Astrocyte (in vitro differentiated cells and primary cell): ENCODE results near the gene C12orf57. TPM values are rescaled to one million over a fixed set of nuclear protein-coding genes. Genes with fewer than 3 reads are reported as not detected.
A peak's percentile ranks its signal among the peaks of the same experiment; 100 is the strongest.

Source experiments
- DNase-seq: peaks from one replicate; pipeline ENCODE4 v3.0.0-alpha.2; 2010; ENCODE audit warnings: low read depth
- FAIRE-seq: peaks from 2 replicates; lab custom pipeline; 2011; peaks lifted over from hg19 to GRCh38; lab: Jason Lieb, UNC
- H2AFZ ChIP-seq: 2 replicates; pipeline ENCODE4 v1.6.0; 2012; ENCODE audit warnings: low read depth, low read length, inconsistent platforms
- H3K27ac ChIP-seq: 2 replicates; pipeline ENCODE4 v1.5.1; 2011; ENCODE audit warnings: low read depth, low read length, inconsistent platforms
- H3K27me3 ChIP-seq: 2 replicates; pipeline ENCODE4 v1.6.0; 2011; ENCODE audit warnings: low read length, inconsistent platforms; ENCODE audit not compliant: insufficient read depth
- H3K36me3 ChIP-seq: 2 replicates; pipeline ENCODE4 v1.5.1; 2011; ENCODE audit warnings: low read length, inconsistent platforms; ENCODE audit not compliant: insufficient read depth
- H3K4me1 ChIP-seq: 2 replicates; pipeline ENCODE4 v1.5.1; 2011; ENCODE audit warnings: low read length, inconsistent platforms; ENCODE audit not compliant: insufficient read depth
- H3K4me2 ChIP-seq: 2 replicates; pipeline ENCODE4 v1.6.0; 2012; ENCODE audit warnings: low read length, inconsistent platforms
- H3K4me3 ChIP-seq: 2 replicates; pipeline ENCODE4 v1.5.1; 2011; ENCODE audit warnings: low read depth, mild to moderate bottlenecking, low read length, inconsistent platforms; ENCODE audit not compliant: insufficient read depth
- H3K79me2 ChIP-seq: 2 replicates; pipeline ENCODE4 v1.6.0; 2012; ENCODE audit warnings: mild to moderate bottlenecking, low read length, inconsistent platforms; ENCODE audit not compliant: insufficient read depth
- H3K9ac ChIP-seq: 2 replicates; pipeline ENCODE4 v1.6.0; 2012; ENCODE audit warnings: mild to moderate bottlenecking, low read length, inconsistent platforms
- H3K9me3 ChIP-seq: 2 replicates; pipeline ENCODE4 v1.5.1; 2012; ENCODE audit warnings: low read depth, mild to moderate bottlenecking, low read length, inconsistent platforms; ENCODE audit not compliant: insufficient read depth
- H4K20me1 ChIP-seq: 2 replicates; pipeline ENCODE4 v1.6.0; 2012; ENCODE audit warnings: low read length, inconsistent platforms; ENCODE audit not compliant: insufficient read depth
- H3K27ac Mint-ChIP-seq: one replicate; pipeline ENCODE4 v1.8.0; 2021; ENCODE audit warnings: mild to moderate bottlenecking, mixed read lengths; ENCODE audit not compliant: unreplicated experiment
- H3K27me3 Mint-ChIP-seq: one replicate; pipeline ENCODE4 v1.8.0; 2021; ENCODE audit warnings: low read depth, mixed read lengths; ENCODE audit not compliant: unreplicated experiment
- H3K36me3 Mint-ChIP-seq: one replicate; pipeline ENCODE4 v1.8.0; 2021; ENCODE audit warnings: low read depth, mixed read lengths; ENCODE audit not compliant: unreplicated experiment
- H3K4me1 Mint-ChIP-seq: one replicate; pipeline ENCODE4 v1.8.0; 2021; ENCODE audit warnings: low read depth, mixed read lengths; ENCODE audit not compliant: unreplicated experiment
- H3K4me3 Mint-ChIP-seq: one replicate; pipeline ENCODE4 v1.8.0; 2021; ENCODE audit warnings: mild to moderate bottlenecking, moderate library complexity, mixed read lengths; ENCODE audit not compliant: unreplicated experiment
- H3K9me3 Mint-ChIP-seq: one replicate; pipeline ENCODE4 v1.8.0; 2021; ENCODE audit warnings: mild to moderate bottlenecking, mixed read lengths; ENCODE audit not compliant: unreplicated experiment
- EZH2 ChIP-seq: IDR thresholded peaks from 2 replicates; pipeline ENCODE4 v1.6.1; 2012; ENCODE audit warnings: mild to moderate bottlenecking, low read length, inconsistent platforms; ENCODE audit not compliant: insufficient read depth
- total RNA-seq: library from RNA; stranded (reverse); gene quantifications from 2 replicates; pipeline ENCODE4 v1.2.1, GENCODE V29; 2021
- TF ChIP-seq, protein P1 (sequence below): IDR thresholded peaks from 2 replicates; pipeline ENCODE4 v1.5.1; 2011; ENCODE audit warnings: low read depth, mild to moderate bottlenecking, inconsistent platforms, low read length, moderate library complexity; ENCODE audit not compliant: insufficient read depth

Gene C12orf57
- total RNA-seq, 1 donor from 2014 or later: 117 TPM

GRCh38 chr12:6950811-6951540 lies 7.2 kb downstream of the C12orf57 start, which contains the start of gene PTPN6:
PTPN6 (plus strand) TSS chr12:6951356; CDS start chr12:6951513, 157 bp downstream.
- Mint-ChIP-seq H3K4me3 (no peak within 1 kb of the TSS), H3K27ac (peak within 1 kb of the TSS; percentile 26), H3K9me3 (no peaks in the 10 kb centered on the region), H3K36me3 (no peaks in the 10 kb centered on the region), H3K27me3 (no peaks in the 10 kb centered on the region), H3K4me1 (peaks cover 22% of the 10 kb centered on the region)
- TF ChIP-seq EZH2: no peak
- TF ChIP-seq, protein P1, sequence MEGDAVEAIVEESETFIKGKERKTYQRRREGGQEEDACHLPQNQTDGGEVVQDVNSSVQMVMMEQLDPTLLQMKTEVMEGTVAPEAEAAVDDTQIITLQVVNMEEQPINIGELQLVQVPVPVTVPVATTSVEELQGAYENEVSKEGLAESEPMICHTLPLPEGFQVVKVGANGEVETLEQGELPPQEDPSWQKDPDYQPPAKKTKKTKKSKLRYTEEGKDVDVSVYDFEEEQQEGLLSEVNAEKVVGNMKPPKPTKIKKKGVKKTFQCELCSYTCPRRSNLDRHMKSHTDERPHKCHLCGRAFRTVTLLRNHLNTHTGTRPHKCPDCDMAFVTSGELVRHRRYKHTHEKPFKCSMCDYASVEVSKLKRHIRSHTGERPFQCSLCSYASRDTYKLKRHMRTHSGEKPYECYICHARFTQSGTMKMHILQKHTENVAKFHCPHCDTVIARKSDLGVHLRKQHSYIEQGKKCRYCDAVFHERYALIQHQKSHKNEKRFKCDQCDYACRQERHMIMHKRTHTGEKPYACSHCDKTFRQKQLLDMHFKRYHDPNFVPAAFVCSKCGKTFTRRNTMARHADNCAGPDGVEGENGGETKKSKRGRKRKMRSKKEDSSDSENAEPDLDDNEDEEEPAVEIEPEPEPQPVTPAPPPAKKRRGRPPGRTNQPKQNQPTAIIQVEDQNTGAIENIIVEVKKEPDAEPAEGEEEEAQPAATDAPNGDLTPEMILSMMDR: no peak
- H3K4me2 ChIP-seq: no peak within 1 kb of the TSS
- no peaks in the 10 kb centered on the region for H3K36me3 ChIP-seq
- no peak within 1 kb of the TSS for H3K9ac ChIP-seq
- H3K27ac ChIP-seq: no peak within 1 kb of the TSS
- H2AFZ ChIP-seq: peak within 1 kb of the TSS; percentile 56
- H3K4me1 ChIP-seq: peaks cover 19% of the 10 kb centered on the region
- DNase-seq: no peak
- H3K4me3 ChIP-seq: no peak within 1 kb of the TSS
- H3K27me3 ChIP-seq: no peaks in the 10 kb centered on the region
- H3K79me2 ChIP-seq: no peaks in the 10 kb centered on the region
- no peak for FAIRE-seq
- peaks cover 7% of the 10 kb centered on the region for H4K20me1 ChIP-seq
- no peaks in the 10 kb centered on the region for H3K9me3 ChIP-seq

DNA sequence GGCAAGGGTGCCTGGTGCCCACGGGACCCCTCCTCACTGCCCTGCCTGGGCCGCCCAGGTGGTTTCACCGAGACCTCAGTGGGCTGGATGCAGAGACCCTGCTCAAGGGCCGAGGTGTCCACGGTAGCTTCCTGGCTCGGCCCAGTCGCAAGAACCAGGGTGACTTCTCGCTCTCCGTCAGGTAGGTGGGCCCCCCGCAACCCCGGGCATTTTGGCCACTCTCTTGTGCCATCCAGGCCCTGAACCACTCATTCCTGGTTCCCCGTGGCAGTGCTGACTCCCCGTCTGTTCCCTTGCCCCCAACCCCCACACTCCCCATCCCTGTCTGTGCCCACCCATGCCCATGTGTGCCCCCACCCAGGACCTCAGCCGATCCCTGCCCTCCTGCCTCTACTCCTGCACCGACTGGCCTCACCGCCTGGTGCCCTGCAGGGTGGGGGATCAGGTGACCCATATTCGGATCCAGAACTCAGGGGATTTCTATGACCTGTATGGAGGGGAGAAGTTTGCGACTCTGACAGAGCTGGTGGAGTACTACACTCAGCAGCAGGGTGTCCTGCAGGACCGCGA lies 7.8 kb downstream of the C12orf57 start:
- peaks cover 19% of the 10 kb centered on the region for H3K4me1 Mint-ChIP-seq
- H3K36me3 Mint-ChIP-seq: no peaks in the 10 kb centered on the region
- TF ChIP-seq, protein P1: no peak
- no peak for TF ChIP-seq EZH2
- Histone ChIP-seq H3K4me2 (no peak overlapping the region), H3K9me3 (no peaks in the 10 kb centered on the region), H3K27me3 (no peaks in the 10 kb centered on the region), H2AFZ (no peak overlapping the region), H3K9ac (no peak overlapping the region), H3K79me2 (no peaks in the 10 kb centered on the region), H3K4me3 (no peak overlapping the region), H4K20me1 (peaks cover 6% of the 10 kb centered on the region), H3K36me3 (no peaks in the 10 kb centered on the region), H3K4me1 (peaks cover 19% of the 10 kb centered on the region), H3K27ac (no peak overlapping the region)
- H3K27ac Mint-ChIP-seq: no peak overlapping the region
- H3K27me3 Mint-ChIP-seq: no peaks in the 10 kb centered on the region
- FAIRE-seq (no peak), DNase-seq (no peak)
- no peaks in the 10 kb centered on the region for H3K9me3 Mint-ChIP-seq
- H3K4me3 Mint-ChIP-seq: no peak overlapping the region
